ENCODE data around the gene USP19. TPM values are rescaled to one million over a fixed set of nuclear protein-coding genes. Genes with fewer than 3 reads are reported as not detected.
A peak's percentile ranks its signal among the peaks of the same experiment; 100 is the strongest.

Gene USP19
- total RNA-seq, 1 donor from 2014 or later, result 81.1 TPM

GRCh38 chr3:49111347-49111746 is 9.3 kb downstream of the USP19 start:
- H3K36me3 Mint-ChIP-seq (ENCODE audit: insufficient read depth), result peaks cover 15% of the 10 kb centered on the region
- no peak for DNase-seq (ENCODE audit: low spot score, unreplicated experiment)
- H3K9me3 Mint-ChIP-seq (ENCODE audit: low read depth), result no peaks in the 10 kb centered on the region
- no peaks in the 10 kb centered on the region for H3K4me1 Mint-ChIP-seq (ENCODE audit: low read depth)
- no peak overlapping the region for H3K27ac Mint-ChIP-seq
- no peak overlapping the region for H3K4me3 Mint-ChIP-seq (ENCODE audit: low read depth)
- no peaks in the 10 kb centered on the region for H3K27me3 Mint-ChIP-seq
- TF ChIP-seq CTCF (IDR thresholded peaks at IDR 0.05; ENCODE audit: unreplicated experiment), result no peak

GRCh38 chr3:49110780-49111179 is 9.8 kb downstream of the USP19 start:
- Mint-ChIP-seq H3K9me3 (ENCODE audit: low read depth) (no peaks in the 10 kb centered on the region), H3K27me3 (no peaks in the 10 kb centered on the region), H3K27ac (no peak overlapping the region), H3K4me3 (ENCODE audit: low read depth) (no peak overlapping the region), H3K4me1 (ENCODE audit: low read depth) (peaks cover under 1% of the 10 kb centered on the region), H3K36me3 (ENCODE audit: insufficient read depth) (peaks cover 11% of the 10 kb centered on the region)
- TF ChIP-seq CTCF (IDR thresholded peaks at IDR 0.05; ENCODE audit: unreplicated experiment), result no peak
- DNase-seq (ENCODE audit: low spot score, unreplicated experiment), result no peak

- Mint-ChIP-seq H3K4me1 (ENCODE audit: low read depth) (peaks cover 20% of the 10 kb centered on the region), H3K36me3 (ENCODE audit: insufficient read depth) (peaks cover 7% of the 10 kb centered on the region), H3K27me3 (no peaks in the 10 kb centered on the region), H3K27ac (no peak overlapping the region), H3K4me3 (ENCODE audit: low read depth) (no peak overlapping the region), H3K9me3 (ENCODE audit: low read depth) (no peaks in the 10 kb centered on the region)
- DNase-seq (ENCODE audit: low spot score, unreplicated experiment), result no peak
- TF ChIP-seq CTCF (IDR thresholded peaks at IDR 0.05; ENCODE audit: unreplicated experiment), result no peak
Observed at GRCh38 chr3:49108346-49108745, 12.3 kb downstream of the USP19 start.

GRCh38 chr3:49104427-49105291 is 16.0 kb downstream of the USP19 start, which contains the start of gene QARS1:
TSS of gene QARS1 (minus strand) at chr3:49104757. CDS start at chr3:49104733, 24 bp downstream.
- TF ChIP-seq CTCF (IDR thresholded peaks at IDR 0.05; ENCODE audit: unreplicated experiment), result no peak
- Mint-ChIP-seq H3K4me1 (ENCODE audit: low read depth) (peaks cover 22% of the 10 kb centered on the region), H3K27me3 (no peaks in the 10 kb centered on the region), H3K27ac (peak within 1 kb of the TSS; percentile 99), H3K9me3 (ENCODE audit: low read depth) (no peaks in the 10 kb centered on the region), H3K4me3 (ENCODE audit: low read depth) (peak within 1 kb of the TSS; percentile 99), H3K36me3 (ENCODE audit: insufficient read depth) (peaks cover 15% of the 10 kb centered on the region)
- peak; percentile 92 for DNase-seq (ENCODE audit: low spot score, unreplicated experiment)

GRCh38 chr3:49104052-49104426 is 16.6 kb downstream of the USP19 start:
- Mint-ChIP-seq H3K36me3 (ENCODE audit: insufficient read depth) (peaks cover 13% of the 10 kb centered on the region), H3K4me3 (ENCODE audit: low read depth) (peak overlapping the region; percentile 99), H3K27me3 (no peaks in the 10 kb centered on the region), H3K9me3 (ENCODE audit: low read depth) (no peaks in the 10 kb centered on the region), H3K27ac (peak overlapping the region; percentile 99), H3K4me1 (ENCODE audit: low read depth) (peaks cover 22% of the 10 kb centered on the region)
- DNase-seq (ENCODE audit: low spot score, unreplicated experiment), result no peak
- no peak for TF ChIP-seq CTCF (IDR thresholded peaks at IDR 0.05; ENCODE audit: unreplicated experiment)

All from progenitor cell of endocrine pancreas (in vitro differentiated cells).